ENCODE data around the gene HSDL1.

The HSDL1 gene

GRCh38 chr16:84079664-84080063 is 65.3 kb downstream of the HSDL1 start:
- DNase-seq: no peak

GRCh38 chr16:84075376-84075775 is 69.6 kb downstream of the HSDL1 start:
- no peak for DNase-seq

GRCh38 chr16:84074721-84075120 is 70.3 kb downstream of the HSDL1 start:
- no peak for DNase-seq

Measured in activated CD4-positive, alpha-beta T cell treated with anti-CD3 and anti-CD28 coated beads for 4 hours (primary cell).